ENCODE measurements around the gene RCC1.

GRCh38 chr1:28566931-28567330, 61.1 kb downstream of the RCC1 start:
- TF ChIP-seq TARDBP (IDR thresholded peaks at IDR 0.05) (no peak), ELF4 (IDR thresholded peaks at IDR 0.05) (no peak), SP1 (IDR thresholded peaks at IDR 0.05) (no peak), LEF1 (IDR thresholded peaks at IDR 0.05; ENCODE audit: borderline replicate concordance) (no peak), SUZ12 (IDR thresholded peaks at IDR 0.05) (no peak), FOXM1 (IDR thresholded peaks at IDR 0.05; ENCODE audit: borderline replicate concordance) (no peak), BHLHE40 (IDR thresholded peaks at IDR 0.05; ENCODE audit: borderline replicate concordance) (no peak), FOXK2 (IDR thresholded peaks at IDR 0.05) (no peak), ARNT (IDR thresholded peaks at IDR 0.05) (no peak), FOXA1 (IDR thresholded peaks at IDR 0.05) (no peak), ZNF384 (IDR thresholded peaks at IDR 0.05) (no peak)
- TF ChIP-seq, protein P1, sequence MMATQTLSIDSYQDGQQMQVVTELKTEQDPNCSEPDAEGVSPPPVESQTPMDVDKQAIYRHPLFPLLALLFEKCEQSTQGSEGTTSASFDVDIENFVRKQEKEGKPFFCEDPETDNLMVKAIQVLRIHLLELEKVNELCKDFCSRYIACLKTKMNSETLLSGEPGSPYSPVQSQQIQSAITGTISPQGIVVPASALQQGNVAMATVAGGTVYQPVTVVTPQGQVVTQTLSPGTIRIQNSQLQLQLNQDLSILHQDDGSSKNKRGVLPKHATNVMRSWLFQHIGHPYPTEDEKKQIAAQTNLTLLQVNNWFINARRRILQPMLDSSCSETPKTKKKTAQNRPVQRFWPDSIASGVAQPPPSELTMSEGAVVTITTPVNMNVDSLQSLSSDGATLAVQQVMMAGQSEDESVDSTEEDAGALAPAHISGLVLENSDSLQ (IDR thresholded peaks at IDR 0.05): no peak

Measured in HEK293T (cell line).